Ramos (cell line): Measurements from ENCODE around the gene TMOD3.

ENCODE experiments used
- in situ Hi-C: fragments of 300-500 bp; cut with MboI; formaldehyde crosslinking; loops from one replicate; pipeline ENCODE4 v1.14.3; 2022; ENCODE audit warnings: low sequenced_read_pairs; ENCODE audit not compliant: unreplicated experiment

TMOD3 gene

DNA sequence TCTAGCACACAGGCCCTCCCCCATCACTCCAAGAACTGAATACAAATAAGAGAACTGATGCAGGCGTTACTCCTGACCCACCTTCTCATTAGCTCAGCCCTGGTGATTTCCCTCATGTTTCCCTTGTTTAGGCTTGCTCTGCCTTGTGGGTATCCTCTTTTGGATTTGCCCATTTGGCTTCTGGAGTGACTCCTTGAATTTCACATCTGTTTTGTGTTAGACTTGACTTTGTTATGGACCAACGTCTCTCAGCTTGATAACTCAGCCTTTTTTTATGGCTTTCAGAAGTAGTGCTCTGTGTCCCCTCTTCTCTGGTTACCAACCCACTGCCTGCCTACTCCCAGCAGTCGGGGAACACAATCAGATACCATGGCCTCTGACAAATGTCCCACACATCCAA lies 11.3 kb upstream of the TMOD3 start:
- in situ Hi-C loops, result no loop called here

DNA sequence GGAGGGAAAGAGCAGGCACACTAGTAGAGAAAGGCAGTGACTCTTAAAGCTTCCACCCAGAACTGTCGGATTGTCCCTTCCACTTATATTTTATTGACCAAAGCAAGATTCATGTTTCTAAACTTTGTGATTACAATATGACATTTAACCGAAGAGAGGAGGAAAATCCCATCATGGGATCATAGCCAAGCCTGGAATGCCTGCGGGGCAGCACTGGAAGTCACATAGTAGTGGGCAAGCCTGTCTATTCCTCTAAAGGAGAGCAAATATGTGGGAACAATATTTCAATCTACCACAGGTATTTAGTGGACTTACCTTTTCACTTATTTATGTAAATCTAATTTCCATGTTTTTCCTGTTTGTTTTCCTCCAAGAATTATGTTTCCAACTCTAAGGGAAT lies 3.8 kb upstream of the TMOD3 start:
- in situ Hi-C loops, result no loop called here

DNA sequence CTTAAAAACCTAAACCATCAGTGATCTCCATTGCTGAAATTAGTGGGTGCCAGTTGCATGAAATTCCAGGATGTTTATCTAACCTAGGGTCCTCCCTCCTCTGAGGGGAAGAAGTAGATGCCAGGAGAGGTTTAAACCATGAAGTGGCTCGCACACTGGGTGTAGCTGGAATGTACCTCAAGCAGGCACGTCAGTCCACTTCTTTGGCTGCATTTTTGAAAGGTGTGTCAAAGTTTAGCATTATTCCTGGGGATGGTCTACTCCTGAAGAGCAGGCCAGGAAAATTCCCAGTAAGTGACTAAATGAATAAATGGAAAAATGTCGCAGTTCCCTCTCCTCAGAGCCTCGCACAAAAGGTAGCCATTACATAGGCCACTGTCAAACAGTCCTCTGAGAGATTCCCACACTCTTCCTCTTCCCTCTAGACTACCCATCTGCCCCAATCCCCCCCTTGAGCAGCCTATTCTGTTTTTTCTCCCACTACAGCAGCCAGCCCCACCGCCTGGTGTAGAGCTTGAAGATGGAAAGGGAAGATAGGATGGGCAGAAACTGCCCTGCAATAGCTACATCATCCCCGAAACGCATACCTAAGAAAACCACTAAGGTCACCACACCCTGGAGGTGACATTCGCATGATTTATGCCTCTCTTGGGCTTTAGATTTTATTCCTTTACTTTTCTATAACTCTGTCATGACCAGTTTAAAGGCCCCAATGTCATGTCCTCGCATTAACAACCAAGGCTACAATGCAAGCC lies 655 bp upstream of the TMOD3 start:
- in situ Hi-C loops, result no loop called here

DNA sequence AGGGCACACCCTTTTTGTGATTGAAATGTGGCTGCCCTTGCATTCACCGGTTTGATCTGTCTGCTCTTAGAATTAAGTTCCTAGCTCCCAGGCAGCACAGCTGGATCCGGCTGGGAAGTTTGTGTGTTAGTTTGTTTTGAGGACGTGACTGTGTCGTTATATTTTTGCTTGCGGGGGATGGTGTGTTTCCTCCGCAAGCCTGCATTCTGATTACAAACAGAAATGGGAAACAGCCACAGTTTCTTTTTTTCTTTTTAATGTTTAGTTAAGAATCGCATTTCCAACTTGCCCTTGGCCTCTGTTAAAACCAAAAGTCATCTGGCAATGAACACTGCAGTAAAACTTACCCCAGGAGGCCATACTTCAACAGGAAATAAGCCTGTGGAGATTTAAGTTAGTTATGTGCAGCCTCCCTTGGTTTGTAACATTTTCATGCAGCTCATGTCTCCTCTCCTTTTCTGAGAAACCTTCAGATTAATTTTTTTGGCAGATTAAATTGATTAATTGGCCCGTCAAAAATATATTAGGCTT lies 888 bp downstream of the TMOD3 start:
- in situ Hi-C loops, result no loop called here

DNA sequence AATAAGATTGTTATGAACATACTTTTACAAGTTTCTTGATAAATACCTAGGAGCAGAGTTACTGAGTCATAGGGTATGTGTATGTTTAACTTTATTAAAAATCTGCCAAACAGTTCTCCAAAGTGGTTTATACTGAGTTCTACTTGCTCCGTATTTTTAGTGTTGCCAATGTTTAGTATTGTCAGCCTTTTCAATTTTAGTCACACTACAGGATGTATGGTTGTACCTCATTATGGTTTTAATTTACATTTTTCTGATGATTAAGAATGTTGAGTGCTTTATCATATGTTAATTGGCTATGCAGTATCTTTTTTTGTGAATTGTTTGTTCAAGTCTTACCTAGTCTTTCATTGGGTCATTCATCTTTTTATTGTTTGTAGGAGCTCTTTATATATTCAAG lies 4.3 kb downstream of the TMOD3 start:
- in situ Hi-C loops, result no loop called here

DNA sequence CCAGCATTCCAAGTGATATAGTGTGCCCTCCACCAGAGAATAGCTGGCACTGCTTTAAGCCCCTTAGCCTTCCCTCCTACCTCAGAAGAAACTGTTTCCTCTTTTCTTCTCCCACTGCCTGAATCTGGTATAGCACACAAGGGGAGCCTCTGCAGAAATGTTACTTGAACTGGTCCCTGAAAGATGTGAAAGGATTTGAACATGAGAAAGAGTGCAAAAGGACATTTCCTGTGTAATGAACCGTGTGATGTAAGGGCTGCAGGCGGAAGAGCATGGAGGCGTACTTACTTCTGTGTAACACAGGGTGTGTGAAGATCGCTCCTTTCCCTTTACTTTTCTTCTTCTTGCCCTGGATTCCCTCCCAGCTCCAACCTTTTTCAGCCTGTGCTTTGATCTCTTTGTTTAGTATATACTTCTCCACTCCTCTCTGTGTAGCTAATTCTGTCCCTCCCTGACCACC lies 8.4 kb downstream of the TMOD3 start:
- in situ Hi-C loops, result no loop called here

DNA sequence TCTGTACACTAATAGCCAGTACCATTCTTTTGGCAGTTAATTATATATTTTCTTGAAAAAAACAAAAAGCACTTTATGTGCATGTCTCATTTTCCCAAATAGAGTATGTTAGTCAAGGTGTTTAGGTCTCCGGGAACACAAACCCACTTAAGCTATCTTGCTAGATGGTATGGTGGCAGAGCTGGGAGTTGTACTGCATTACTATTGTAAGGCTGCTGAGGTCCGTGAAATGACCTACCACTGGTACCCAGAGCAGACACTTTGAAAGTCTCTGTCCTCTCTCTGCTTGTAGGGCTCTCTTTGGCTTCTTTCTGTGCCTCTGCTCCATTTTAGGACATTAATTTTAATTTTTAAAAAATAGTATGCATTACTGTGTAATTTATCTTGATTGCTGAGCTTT lies 8.8 kb downstream of the TMOD3 start:
- in situ Hi-C loops, result no loop called here

DNA sequence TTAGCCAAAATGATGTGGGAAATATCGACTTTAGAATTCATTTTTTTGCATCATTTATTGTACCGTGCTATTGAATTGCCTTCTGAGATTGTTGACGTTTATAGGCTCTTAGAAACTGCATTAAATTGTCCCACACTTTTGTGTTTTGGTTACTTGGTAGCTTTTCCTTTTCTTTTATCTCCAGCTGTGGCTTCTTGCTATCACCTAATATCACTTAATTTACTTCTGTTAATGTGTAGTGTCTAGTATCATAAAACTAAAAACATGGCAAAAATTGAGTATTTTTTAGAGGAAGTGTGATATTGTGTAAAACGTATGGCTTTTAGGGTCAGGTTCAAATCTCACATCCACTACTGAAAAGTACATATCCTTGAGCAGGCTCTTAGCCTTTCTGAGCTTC lies 11.2 kb downstream of the TMOD3 start:
- in situ Hi-C loops, result no loop called here

DNA sequence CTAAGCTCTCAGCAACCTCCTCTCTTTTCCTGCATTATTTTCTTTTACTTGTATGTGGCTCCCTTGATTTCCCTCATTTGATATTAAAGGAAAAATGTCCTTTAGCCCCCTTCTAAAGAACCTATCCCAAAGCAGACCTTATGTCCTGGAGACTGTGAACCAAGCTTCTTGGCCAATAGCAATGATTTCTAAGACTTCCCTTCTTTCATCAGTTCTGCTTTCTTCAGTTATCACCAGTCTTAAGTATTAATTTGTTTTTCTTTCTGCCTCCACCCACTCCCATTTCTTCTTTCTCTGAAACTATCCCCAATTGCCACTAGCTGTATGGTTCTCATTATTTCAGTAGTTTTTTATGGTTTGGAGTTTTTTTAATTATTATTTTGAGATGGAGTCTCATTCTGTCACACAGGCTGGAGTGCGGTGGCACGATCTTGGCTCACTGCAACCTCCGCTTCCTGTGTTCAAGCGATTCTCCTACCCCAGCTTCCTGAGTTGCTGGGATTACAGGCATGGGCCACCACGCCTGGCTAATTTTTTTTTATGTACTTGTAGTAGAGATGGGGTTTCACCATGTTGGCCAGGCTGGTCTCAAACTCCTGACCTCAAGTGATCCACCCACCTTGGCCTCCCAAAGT lies 12.1 kb downstream of the TMOD3 start:
- in situ Hi-C loops, result no loop called here

DNA sequence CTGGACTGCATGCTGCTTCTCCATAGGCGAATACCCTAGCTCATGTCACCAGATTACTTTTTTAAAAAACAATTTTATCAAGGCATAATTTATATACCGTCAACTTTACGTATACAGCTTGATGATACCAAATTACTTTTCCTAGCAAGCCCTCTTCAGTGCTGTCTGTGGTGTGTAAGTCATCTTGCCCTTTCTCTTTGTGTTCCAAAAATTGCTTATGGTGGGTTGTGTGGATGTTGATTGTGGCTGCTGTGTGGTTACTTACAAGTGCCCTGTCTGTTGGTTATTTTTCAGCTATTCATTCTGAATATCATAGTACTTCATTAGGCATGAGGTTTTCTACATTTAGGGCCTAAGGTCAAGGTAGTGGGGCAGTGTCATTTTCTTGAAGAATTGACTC lies 12.8 kb downstream of the TMOD3 start:
- in situ Hi-C loops, result no loop called here

DNA sequence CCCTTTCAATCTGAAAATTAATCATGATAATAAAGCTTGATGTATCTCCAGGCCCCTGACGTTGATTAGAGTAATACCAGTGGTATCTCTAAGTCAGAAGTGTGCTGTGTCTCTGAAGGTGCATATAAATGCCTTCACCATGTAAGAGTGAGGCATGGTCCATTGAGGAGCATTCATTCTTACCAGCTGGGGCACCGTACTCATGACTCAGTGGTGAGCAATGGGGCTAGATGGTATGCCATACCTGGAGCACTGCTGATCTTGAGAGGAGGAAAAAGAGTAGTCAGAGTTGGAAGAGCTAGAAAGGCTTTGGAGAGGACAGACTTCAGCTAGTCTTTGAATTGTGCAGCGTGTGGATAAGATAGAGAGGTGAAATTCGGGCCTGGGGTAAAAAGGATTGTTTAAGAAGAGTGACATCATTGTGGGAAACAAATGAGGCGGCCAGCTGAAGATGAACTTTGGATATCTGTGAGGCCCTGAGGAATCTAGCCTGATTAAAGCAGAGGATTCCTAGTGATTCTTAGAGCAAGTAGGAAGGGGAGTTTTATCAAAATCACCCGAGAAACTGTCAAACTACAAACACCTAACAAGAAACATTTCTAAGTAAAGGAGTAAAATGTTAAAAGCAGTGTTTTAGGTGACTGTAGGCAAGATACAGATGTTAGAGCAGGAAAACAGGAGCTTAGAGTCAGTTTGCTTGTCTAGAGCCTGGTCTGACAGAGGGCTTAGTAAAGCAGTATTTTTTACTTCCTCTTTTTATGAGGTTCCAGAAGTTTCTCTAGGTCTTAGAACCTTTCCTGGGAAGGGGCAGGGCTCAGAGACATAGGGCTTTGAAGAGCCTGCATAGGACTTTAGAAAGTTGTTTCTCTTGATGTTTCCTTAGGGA lies 13.6 kb downstream of the TMOD3 start:
- in situ Hi-C loops, result no loop called here

DNA sequence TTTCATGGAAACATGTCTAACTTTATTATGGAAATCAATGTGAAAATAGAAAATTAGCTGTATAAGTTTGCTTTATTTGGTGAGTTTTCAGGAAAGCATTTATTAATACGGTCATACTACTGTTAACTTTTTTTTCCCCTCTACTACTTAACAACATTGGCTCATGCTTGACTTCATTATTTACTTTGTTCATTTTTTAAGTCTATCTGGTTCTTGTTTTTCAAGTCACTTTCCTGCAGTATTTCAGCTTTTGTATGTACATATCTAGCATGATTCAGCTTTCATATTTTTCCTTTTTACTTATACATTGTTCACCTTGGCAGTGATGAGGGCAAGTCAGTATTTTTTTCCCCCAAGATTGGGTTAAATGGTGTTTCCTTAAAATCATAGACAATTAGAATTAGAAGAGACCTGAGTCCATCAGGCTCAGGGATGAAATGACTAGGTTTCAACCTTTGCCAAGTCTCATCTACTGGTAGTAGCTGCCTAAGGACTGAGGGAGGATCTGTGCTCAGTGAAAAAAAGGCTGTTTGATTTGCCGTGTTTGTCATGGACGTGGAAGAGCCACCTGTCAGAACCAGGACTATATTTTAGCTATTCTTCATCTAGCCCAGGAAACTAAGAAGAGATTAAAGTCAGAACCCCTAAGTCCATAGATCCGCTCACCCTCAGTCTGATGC lies 15.4 kb downstream of the TMOD3 start:
- in situ Hi-C loops, result no loop called here

DNA sequence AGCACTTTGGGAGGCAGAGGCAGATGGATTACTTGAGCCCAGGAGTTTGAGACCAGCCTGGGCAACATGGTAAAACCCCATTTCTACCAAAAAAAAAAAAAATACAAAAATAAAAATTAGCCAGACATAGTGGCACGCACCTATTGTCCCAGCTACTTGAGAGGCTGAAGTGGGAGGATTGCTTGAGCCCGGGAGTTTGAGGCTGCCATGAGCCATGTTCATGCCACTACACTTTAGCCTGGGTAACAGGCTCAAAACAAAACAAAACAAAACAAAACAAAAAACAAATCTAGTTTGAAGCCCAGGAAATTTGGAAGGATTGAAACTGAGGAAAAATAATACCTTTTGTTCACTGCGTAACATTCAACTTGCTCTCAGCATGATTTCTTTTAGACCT lies 16.6 kb downstream of the TMOD3 start:
- in situ Hi-C loops, result no loop called here

DNA sequence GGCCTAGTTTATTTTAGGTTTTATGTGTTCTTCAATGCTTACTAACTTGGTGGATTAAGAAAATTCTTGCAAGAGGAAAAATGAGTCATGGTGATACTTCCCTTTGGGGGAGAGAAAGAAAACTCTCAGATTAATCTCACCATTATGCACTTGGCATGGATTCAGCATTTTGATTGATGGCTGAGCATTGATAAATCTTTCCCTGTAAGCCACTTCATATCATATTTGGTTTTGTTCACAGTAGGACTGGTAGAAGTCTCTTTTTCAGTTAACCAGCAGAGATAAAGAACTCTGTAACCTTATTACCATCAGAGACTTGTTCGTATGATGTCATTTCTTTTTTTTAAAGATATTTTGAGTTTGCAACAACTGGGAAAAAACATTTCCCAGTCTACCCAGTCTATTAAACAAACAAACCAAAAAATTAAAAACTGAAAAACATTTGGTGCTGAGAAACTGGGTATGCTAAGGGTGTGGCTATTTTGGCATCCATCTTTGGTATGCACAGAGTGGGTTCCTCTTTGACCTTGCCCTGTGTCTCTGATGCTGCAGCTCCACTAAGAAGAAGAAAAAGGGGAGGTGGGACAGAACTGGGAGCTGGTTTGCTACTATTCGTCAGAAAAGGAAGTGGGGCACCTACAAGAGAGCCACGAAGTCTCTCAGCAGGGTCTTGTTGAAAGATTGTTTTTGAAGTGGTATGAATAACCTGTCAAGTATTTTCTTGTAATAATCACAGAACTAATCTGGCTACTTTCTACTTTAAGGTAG lies 17.2 kb downstream of the TMOD3 start:
- in situ Hi-C loops, result no loop called here

DNA sequence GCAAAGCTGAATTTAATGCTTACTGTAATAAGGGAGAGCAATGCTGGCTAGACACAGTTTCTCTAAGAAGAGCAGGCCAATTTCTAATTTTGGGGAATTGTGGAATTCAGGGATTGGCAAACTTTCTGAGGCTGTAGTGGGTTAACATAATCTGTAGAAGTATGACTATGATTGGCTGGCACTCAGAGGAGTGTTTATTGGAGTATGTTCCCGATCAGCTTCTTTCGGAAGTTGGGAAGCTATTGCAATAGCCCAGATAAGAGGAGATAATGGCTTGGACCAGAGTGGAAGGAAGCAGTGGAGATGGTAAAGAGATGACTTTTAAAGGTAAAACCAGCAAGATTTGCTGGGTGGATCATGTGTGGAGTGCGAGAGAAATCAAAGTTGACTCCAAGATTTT lies 19.4 kb downstream of the TMOD3 start:
- in situ Hi-C loops, result no loop called here

DNA sequence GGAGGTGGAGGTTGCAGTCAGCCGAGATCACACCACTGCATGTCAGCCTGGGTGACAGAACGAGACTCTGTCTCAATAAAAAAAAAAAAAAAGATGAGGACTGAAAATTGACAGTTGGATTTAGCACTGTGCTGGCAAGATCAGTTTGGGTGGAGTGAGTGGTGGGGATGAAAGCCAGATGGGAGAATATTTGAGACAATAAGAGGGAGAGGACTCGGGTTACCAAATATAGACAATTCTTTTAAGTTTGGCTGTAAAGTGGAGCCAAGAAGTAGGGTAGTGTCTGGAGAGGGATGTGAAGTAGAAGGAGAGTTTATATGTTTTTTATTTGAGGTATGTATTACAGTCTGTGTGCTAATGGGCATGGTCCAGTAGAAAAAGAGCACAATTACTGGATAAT lies 20.4 kb downstream of the TMOD3 start:
- in situ Hi-C loops, result no loop called here

DNA sequence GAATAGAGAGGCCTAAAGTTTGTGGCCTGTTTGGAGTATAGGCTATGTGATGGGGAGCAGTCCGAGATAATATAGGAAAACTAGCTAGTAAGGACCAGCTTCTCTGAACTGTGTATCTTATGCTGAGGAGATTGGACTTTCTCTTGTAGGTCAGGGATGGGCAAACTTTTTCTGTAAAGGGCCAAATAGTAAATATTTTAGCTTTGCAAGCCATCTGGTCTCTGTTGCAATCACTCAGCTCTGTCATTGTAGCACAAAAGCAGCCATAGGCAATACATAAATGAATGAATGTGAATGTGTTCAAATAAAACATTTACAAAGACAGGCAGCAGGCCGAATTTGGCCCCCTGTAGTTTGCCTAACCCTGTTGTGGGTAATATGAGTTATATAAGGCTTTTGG lies 24.5 kb downstream of the TMOD3 start:
- in situ Hi-C loops, result no loop called here

DNA sequence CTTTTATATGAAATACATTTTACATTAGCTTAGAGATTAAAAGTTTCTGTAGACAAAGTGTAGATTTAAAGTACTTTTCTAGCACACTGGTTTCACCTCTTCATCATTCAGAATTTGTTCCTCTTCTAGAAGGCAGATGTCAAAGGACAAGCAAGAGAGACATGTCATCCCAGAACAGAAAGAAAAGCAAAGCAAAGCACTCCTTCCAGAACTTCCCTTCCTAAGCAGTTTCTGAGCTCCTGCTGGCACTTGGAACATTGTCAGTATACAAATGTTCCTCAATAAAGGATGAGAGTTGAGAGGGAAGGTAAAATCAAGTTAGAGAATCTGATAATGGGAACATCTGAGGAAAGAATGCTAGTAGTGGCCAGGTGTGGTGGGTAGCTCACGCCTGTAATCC lies 26.2 kb downstream of the TMOD3 start:
- in situ Hi-C loops, result no loop called here

DNA sequence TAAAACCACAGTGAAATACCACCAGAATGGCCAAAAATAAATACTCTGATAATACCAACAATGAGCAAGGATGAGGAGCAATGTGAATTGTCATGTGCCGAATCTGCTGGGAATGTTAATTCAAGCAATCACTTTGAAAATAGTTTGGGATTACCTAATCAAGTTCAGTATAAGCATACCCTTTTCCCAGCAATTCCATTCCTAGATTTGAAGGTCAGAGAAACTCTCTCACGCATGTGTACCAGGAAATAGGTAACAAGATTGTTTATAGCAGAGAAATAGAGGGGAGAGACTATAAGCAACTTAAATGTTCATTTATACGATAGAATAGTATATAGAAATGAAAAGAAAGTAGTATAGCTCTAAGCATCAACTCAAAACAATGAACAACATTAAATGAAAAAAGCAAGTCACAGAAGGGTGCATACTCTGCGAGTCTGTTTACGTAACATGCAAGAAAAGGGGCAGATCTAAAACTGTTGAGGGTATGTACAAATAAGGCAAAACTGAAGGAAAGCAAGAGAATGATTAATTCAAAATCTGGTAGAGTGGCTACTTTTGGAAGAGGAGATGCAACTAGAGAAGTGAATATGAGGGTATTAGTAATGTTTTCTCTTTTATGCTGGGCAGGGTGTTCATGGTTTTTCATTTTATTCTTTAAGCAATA lies 27.4 kb downstream of the TMOD3 start:
- in situ Hi-C loops, result no loop called here
